H1 (cell line): ENCODE data around the gene MBP. TPM values are rescaled to one million over a fixed set of nuclear protein-coding genes. Genes with fewer than 3 reads are reported as not detected.
"Not testable (repeated sequence)": the region's sequence is repeated elsewhere in the genome, so short reads cannot be mapped to it uniquely, and the experiment has no call there.

Experiments used
- CTCF ChIA-PET: fragments of 300-600 bp; sonication (Branson Sonifier 250); formaldehyde crosslinking; loops from one replicate; lab custom pipeline; 2021; ENCODE audit not compliant: partially characterized antibody; lab: Charles Lee
- POLR2A ChIA-PET: fragments of 300-600 bp; sonication (Branson Sonifier 250); formaldehyde crosslinking; loops from one replicate; lab custom pipeline; 2021; ENCODE audit warnings: inconsistent platforms; ENCODE audit not compliant: partially characterized antibody; lab: Charles Lee
- DNase-seq, 2 experiments: peaks; one replicate each; pipeline versions ENCODE4 v3.0.0 to v3.0.0-alpha.2; 2010 to 2022; ENCODE audit warnings: low spot score in 2 of 2, low read depth in 1 of 2, mixed read lengths in 1 of 2
- FAIRE-seq: peaks from 2 replicates; lab custom pipeline; 2011; peaks lifted over from hg19 to GRCh38; lab: Jason Lieb, UNC
- H2AFZ ChIP-seq: 2 replicates; pipeline ENCODE4 v1.8.1; 2012; ENCODE audit warnings: low read length, inconsistent platforms
- H2AK5ac ChIP-seq: 2 replicates; pipeline ENCODE4 v1.6.1; 2013; ENCODE audit warnings: low read depth, low read length
- H2BK120ac ChIP-seq: replicated peaks from 2 replicates; pipeline ENCODE3; 2013; ENCODE audit warnings: low read depth, low read length, inconsistent platforms
- H2BK12ac ChIP-seq: 2 replicates; pipeline ENCODE4 v1.6.1; 2013; ENCODE audit warnings: low read depth, low read length
- H2BK15ac ChIP-seq: 2 replicates; pipeline ENCODE4 v1.6.1; 2013; ENCODE audit warnings: low read length
- H2BK20ac ChIP-seq: 2 replicates; pipeline ENCODE4 v1.6.1; 2013; ENCODE audit warnings: low read length
- H2BK5ac ChIP-seq: 2 replicates; pipeline ENCODE4 v1.6.1; 2013; ENCODE audit warnings: low read depth, low read length
- H3K14ac ChIP-seq: 2 replicates; pipeline ENCODE4 v1.6.1; 2013; ENCODE audit warnings: inconsistent platforms; ENCODE audit not compliant: insufficient read length
- H3K18ac ChIP-seq: 2 replicates; pipeline ENCODE4 v1.6.1; 2013; ENCODE audit warnings: low read length; ENCODE audit errors: extremely low read depth
- H3K23ac ChIP-seq: 2 replicates; pipeline ENCODE4 v1.6.1; 2013; ENCODE audit warnings: inconsistent platforms; ENCODE audit not compliant: insufficient read length
- H3K23me2 ChIP-seq: 2 replicates; pipeline ENCODE4 v1.6.1; 2013; ENCODE audit warnings: low read depth, low read length
- H3K27ac ChIP-seq: 2 replicates; pipeline ENCODE4 v1.6.1; 2011; ENCODE audit warnings: low read depth, low read length, inconsistent platforms
- H3K27me3 ChIP-seq, 4 experiments: replicated peaks in 1 of 4; 1 replicate in 1 of 4; 2 replicates in 3 of 4; pipeline versions ENCODE4 v1.6.1 to v1.8.1; 2011 to 2013; ENCODE audit warnings: low read length in 3 of 4, mild to moderate bottlenecking in 3 of 4, inconsistent platforms in 2 of 4, mixed read lengths in 2 of 4, moderate library complexity in 1 of 4; ENCODE audit not compliant: control insufficient read depth in 3 of 4, insufficient read depth in 3 of 4; ENCODE audit errors: extremely low read depth in 1 of 4
- H3K36me3 ChIP-seq, 4 experiments: 2 replicates each; pipeline versions ENCODE4 v1.6.1 to v1.8.1; 2011 to 2013; ENCODE audit warnings: mild to moderate bottlenecking in 4 of 4, low read length in 3 of 4, moderate library complexity in 2 of 4, control low read depth in 1 of 4, inconsistent platforms in 1 of 4; ENCODE audit not compliant: insufficient read depth in 4 of 4, control insufficient read depth in 2 of 4
- H3K4ac ChIP-seq: replicated peaks from 2 replicates; pipeline ENCODE3; 2013; ENCODE audit warnings: low read length, low read depth, mixed read lengths, inconsistent platforms; ENCODE audit not compliant: insufficient read length
- H3K4me1 ChIP-seq, 4 experiments: replicated peaks in 1 of 4; 1 replicate in 1 of 4; 2 replicates in 3 of 4; pipeline versions ENCODE4 v1.6.1 to v1.8.1; 2011 to 2013; ENCODE audit warnings: low read length in 3 of 4, inconsistent platforms in 2 of 4, mixed read lengths in 1 of 4; ENCODE audit not compliant: insufficient read depth in 4 of 4, control insufficient read depth in 3 of 4
- H3K4me2 ChIP-seq, 2 experiments: 2 replicates each; pipeline versions ENCODE4 v1.6.1 to v1.8.1; 2011 to 2013; ENCODE audit warnings: low read depth in 2 of 2, low read length in 2 of 2, control low read depth in 1 of 2, inconsistent platforms in 1 of 2, mild to moderate bottlenecking in 1 of 2; ENCODE audit not compliant: insufficient read depth in 1 of 2
- H3K4me3 ChIP-seq, 4 experiments: fragments of 200-600, 300-600 bp in 1 of 4; sonication (generic), shearing (Covaris generic), sonication (Bioruptor Twin) in 1 of 4; 2 replicates each; pipeline versions ENCODE4 v1.5.1 to v1.8.1; 2011 to 2016; ENCODE audit warnings: low read length in 4 of 4, low read depth in 3 of 4, control low read depth in 2 of 4, inconsistent platforms in 2 of 4, mild to moderate bottlenecking in 2 of 4, mixed read lengths in 1 of 4, moderate library complexity in 1 of 4; ENCODE audit not compliant: insufficient read depth in 2 of 4; ENCODE audit errors: extremely low read depth in 1 of 4
- H3K56ac ChIP-seq: replicated peaks from 2 replicates; pipeline ENCODE3; 2013; ENCODE audit warnings: low read depth, mild to moderate bottlenecking, mixed read lengths, low read length, inconsistent platforms; ENCODE audit not compliant: insufficient read length
- H3K79me1 ChIP-seq: 2 replicates; pipeline ENCODE4 v1.6.1; 2013; ENCODE audit warnings: low read depth, low read length, control low read depth
- H3K79me2 ChIP-seq, 2 experiments: 2 replicates each; pipeline versions ENCODE4 v1.6.1 to v1.8.1; 2012 to 2013; ENCODE audit warnings: low read length in 2 of 2, mild to moderate bottlenecking in 2 of 2, inconsistent platforms in 1 of 2; ENCODE audit not compliant: insufficient read depth in 2 of 2, control insufficient read depth in 1 of 2
- H3K9ac ChIP-seq, 4 experiments: replicated peaks in 1 of 4; 1 replicate in 1 of 4; 2 replicates in 3 of 4; pipeline versions ENCODE4 v1.6.1 to v1.8.1; 2011 to 2013; ENCODE audit warnings: low read depth in 3 of 4, low read length in 3 of 4, control low read depth in 2 of 4, mild to moderate bottlenecking in 2 of 4, moderate library complexity in 2 of 4, inconsistent platforms in 1 of 4; ENCODE audit errors: extremely low read depth in 1 of 4
- H3K9me3 ChIP-seq, 2 experiments: 2 replicates each; pipeline versions ENCODE4 v1.6.1 to v1.8.1; 2012 to 2013; ENCODE audit warnings: mild to moderate bottlenecking in 2 of 2, moderate library complexity in 2 of 2, control low read depth in 1 of 2, inconsistent platforms in 1 of 2, low read depth in 1 of 2, low read length in 1 of 2, mixed read lengths in 1 of 2; ENCODE audit not compliant: insufficient read depth in 2 of 2
- H4K20me1 ChIP-seq, 2 experiments: replicated peaks in 1 of 2; 2 replicates each; pipeline versions ENCODE3 to v1.8.1; 2011 to 2013; ENCODE audit warnings: inconsistent platforms in 2 of 2, low read length in 2 of 2, mild to moderate bottlenecking in 1 of 2; ENCODE audit not compliant: insufficient read depth in 2 of 2, control insufficient read depth in 1 of 2
- H4K5ac ChIP-seq: 2 replicates; pipeline ENCODE4 v1.6.1; 2013; ENCODE audit warnings: low read length, low read depth, mixed read lengths, inconsistent platforms; ENCODE audit not compliant: insufficient read length
- H4K8ac ChIP-seq: 2 replicates; pipeline ENCODE4 v1.8.0; 2013; ENCODE audit warnings: mild to moderate bottlenecking, moderate library complexity, low read length, inconsistent platforms; ENCODE audit not compliant: insufficient read depth; ENCODE audit errors: extremely low read depth
- H4K91ac ChIP-seq: replicated peaks from 2 replicates; pipeline ENCODE3; 2013; ENCODE audit warnings: low read length, mixed read lengths, inconsistent platforms; ENCODE audit not compliant: insufficient read length
- CHD1 ChIP-seq: IDR thresholded peaks from 2 replicates; pipeline ENCODE4 v1.6.1; 2012; ENCODE audit warnings: low read depth, low read length, improper control_type of control experiment
- JUN ChIP-seq: IDR thresholded peaks from 2 replicates; pipeline ENCODE4 v1.6.1; 2011; ENCODE audit warnings: low read depth, mild to moderate bottlenecking, improper control_type of control experiment, low read length
- SIX5 ChIP-seq: IDR thresholded peaks from 2 replicates; pipeline ENCODE4 v1.6.1; 2011; ENCODE audit warnings: mild to moderate bottlenecking, low read depth, low read length
- SP4 ChIP-seq: IDR thresholded peaks from 2 replicates; pipeline ENCODE4 v1.6.1; 2012; ENCODE audit warnings: low read length, inconsistent platforms
- SRF ChIP-seq: IDR thresholded peaks from 2 replicates; pipeline ENCODE4 v1.6.1; 2011; ENCODE audit warnings: mild to moderate bottlenecking, low read depth, low read length, moderate library complexity
- TAF1 ChIP-seq: IDR thresholded peaks from 2 replicates; pipeline ENCODE4 v1.6.1; 2011; ENCODE audit warnings: mild to moderate bottlenecking, low read depth, low read length
- WGBS, 2 experiments: shearing (Covaris generic) in 1 of 2; methylation state at CpG; one replicate each; pipeline versions ENCODE4 v1.1.6 to v1.1.7; 2013 to 2015; ENCODE audit warnings: low lambda C conversion rate in 2 of 2, mixed read lengths in 2 of 2, inconsistent platforms in 1 of 2, low coverage in 1 of 2, missing lambda C conversion rate in 1 of 2; ENCODE audit not compliant: insufficient replicate concordance in 2 of 2, insufficient coverage in 1 of 2, insufficient read length in 1 of 2; ENCODE audit errors: extremely low coverage in 1 of 2, missing lambda C conversion rate in 1 of 2; 5-methylcytosine and 5-hydroxymethylcytosine counted together
- polyA plus RNA-seq, 7 experiments: library from polyadenylated mRNA; depleted of rRNA in 3 of 7; stranded (reverse) in 5 of 7; unstranded in 2 of 7; fragments of >200 nt in 5 of 7; fragments of 200-250 nt in 2 of 7; gene quantifications; 1 replicate in 5 of 7; 2 replicates in 1 of 7; 4 replicates in 1 of 7; pipeline versions ENCODE4 v1.2.1 to v1.2.3, GENCODE V29; 2011 to 2013; ENCODE audit warnings: missing spikeins in 2 of 7, mixed read lengths in 2 of 7
- total RNA-seq: library from RNA; stranded (reverse); fragmentation: NEBNext Ultra II Directional; extraction: Animal tissue kit (Norgen Biotek cat#: 25700); gene quantifications from 2 replicates; pipeline ENCODE4 v1.2.1, GENCODE V29; 2021
- TF ChIP-seq, protein P1 (sequence below), 3 experiments: IDR thresholded peaks; 1 replicate in 2 of 3; 2 replicates in 1 of 3; pipeline versions ENCODE4 v1.5.1 to v1.6.1; 2011; ENCODE audit warnings: low read length in 3 of 3, mild to moderate bottlenecking in 3 of 3, inconsistent platforms in 2 of 3, low read depth in 1 of 3, moderate library complexity in 1 of 3; ENCODE audit not compliant: insufficient read depth in 1 of 3; ENCODE audit errors: control extremely low read depth in 1 of 3

The MBP gene
- total and polyA plus RNA-seq, 2 of the 8 experiments (the other 6 are each of a cell fraction or from before 2014, with no cell fraction given) = 7.7 to 19.2 TPM

GRCh38 chr18:76991021-76991688 is 141.4 kb downstream of the MBP start (continued):
- TF ChIP-seq JUN (no peak), TAF1 (no peak), CHD1 (no peak), SP4 (no peak), SRF (no peak), SIX5 (no peak)
- TF ChIP-seq, protein P1, sequence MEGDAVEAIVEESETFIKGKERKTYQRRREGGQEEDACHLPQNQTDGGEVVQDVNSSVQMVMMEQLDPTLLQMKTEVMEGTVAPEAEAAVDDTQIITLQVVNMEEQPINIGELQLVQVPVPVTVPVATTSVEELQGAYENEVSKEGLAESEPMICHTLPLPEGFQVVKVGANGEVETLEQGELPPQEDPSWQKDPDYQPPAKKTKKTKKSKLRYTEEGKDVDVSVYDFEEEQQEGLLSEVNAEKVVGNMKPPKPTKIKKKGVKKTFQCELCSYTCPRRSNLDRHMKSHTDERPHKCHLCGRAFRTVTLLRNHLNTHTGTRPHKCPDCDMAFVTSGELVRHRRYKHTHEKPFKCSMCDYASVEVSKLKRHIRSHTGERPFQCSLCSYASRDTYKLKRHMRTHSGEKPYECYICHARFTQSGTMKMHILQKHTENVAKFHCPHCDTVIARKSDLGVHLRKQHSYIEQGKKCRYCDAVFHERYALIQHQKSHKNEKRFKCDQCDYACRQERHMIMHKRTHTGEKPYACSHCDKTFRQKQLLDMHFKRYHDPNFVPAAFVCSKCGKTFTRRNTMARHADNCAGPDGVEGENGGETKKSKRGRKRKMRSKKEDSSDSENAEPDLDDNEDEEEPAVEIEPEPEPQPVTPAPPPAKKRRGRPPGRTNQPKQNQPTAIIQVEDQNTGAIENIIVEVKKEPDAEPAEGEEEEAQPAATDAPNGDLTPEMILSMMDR (IDR thresholded peaks at IDR 0.05; ENCODE audit: control extremely low read depth in 1 of 3, insufficient read depth in 1 of 3, low read depth in 1 of 3, low read length in 3 of 3) = no peak

DNA sequence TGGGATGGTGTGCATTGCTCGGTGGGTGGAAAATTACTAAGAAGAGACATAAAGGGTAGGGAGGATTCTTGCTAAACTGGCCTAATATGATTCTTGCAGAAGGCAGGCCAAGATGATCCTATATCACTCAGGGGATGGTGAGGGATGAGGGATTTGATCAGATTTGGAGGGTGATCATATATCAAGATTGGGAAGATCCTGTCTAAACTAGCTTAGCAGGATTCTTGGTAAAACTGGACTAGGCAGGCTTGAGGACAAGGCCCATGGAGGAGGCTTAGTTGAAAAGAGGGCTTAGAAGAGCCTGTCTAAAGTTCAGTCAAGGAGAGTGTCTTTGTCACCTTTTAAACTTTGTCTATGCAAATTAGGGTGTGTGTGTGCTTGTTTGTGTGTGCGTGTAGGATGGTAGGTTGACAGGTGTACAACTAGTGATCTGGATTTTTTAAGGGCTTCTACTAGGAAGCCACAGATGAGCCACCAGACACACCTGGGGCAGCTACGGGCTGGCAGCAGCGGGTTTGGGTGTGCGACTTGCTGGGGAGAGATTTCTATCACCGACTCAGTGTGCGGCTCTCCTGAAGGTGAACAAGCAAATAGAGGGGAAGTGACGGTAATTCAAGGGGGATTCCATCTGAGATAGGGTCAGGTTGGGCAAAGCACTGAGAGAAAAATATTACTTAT is 142.1 kb downstream of the MBP start:
- H3K79me2 ChIP-seq, H3K27ac ChIP-seq, H2BK15ac ChIP-seq, H3K4me3 ChIP-seq, H2AK5ac ChIP-seq, H3K23me2 ChIP-seq, H3K36me3 ChIP-seq, H3K18ac ChIP-seq, H2BK12ac ChIP-seq, POLR2A ChIA-PET, H3K9ac ChIP-seq, H3K4ac ChIP-seq, H3K4me1 ChIP-seq, H3K4me2 ChIP-seq, H2BK120ac ChIP-seq, H3K9me3 ChIP-seq, H2BK20ac ChIP-seq, H3K14ac ChIP-seq, H2AFZ ChIP-seq, H3K56ac ChIP-seq, H4K91ac ChIP-seq, H4K20me1 ChIP-seq, H4K8ac ChIP-seq, H3K23ac ChIP-seq, H2BK5ac ChIP-seq, H4K5ac ChIP-seq, H3K79me1 ChIP-seq, DNase-seq, H3K27me3 ChIP-seq: not testable (repeated sequence)
- peak; percentile 39 for FAIRE-seq
- 84% methylated on average over 8 of the region's 8 CpGs; no CpG with 5 or more reads in 1 of the 2 experiments for WGBS, 2 experiments
- CTCF ChIA-PET = interaction anchor here (0.8 to 3.8 kb wide), 8 partner anchors 8 to 78 kb away, joined by 3 to 38 read pairs (median 6); no protein-coding TSS in a partner anchor
